ENCODE results near the gene MRPL12.

The MRPL12 gene

GRCh38 chr17:81715107-81715871, 12.1 kb downstream of the MRPL12 start:
- in situ Hi-C loops (cut with HindIII; ENCODE audit: low sequenced_read_pairs), result no loop called here

- in situ Hi-C loops (cut with HindIII; ENCODE audit: low sequenced_read_pairs), result no loop called here
Observed at GRCh38 chr17:81715872-81716673, 12.9 kb downstream of the MRPL12 start.

GRCh38 chr17:81716674-81716996, 13.5 kb downstream of the MRPL12 start:
- in situ Hi-C loops (cut with HindIII; ENCODE audit: low sequenced_read_pairs), result no loop called here

- in situ Hi-C loops (cut with HindIII; ENCODE audit: low sequenced_read_pairs), result no loop called here
Observed at GRCh38 chr17:81717049-81717765, 14.0 kb downstream of the MRPL12 start.

GRCh38 chr17:81717766-81718089, 14.6 kb downstream of the MRPL12 start:
- in situ Hi-C loops (cut with HindIII; ENCODE audit: low sequenced_read_pairs), result no loop called here

GRCh38 chr17:81719410-81720266, 16.5 kb downstream of the MRPL12 start:
- in situ Hi-C loops (cut with HindIII; ENCODE audit: low sequenced_read_pairs), result no loop called here

GRCh38 chr17:81720267-81721071, 17.3 kb downstream of the MRPL12 start:
- in situ Hi-C loops (cut with HindIII; ENCODE audit: low sequenced_read_pairs), result no loop called here

GRCh38 chr17:81722184-81723120, 19.3 kb downstream of the MRPL12 start:
- in situ Hi-C loops (cut with HindIII; ENCODE audit: low sequenced_read_pairs), result no loop called here

- in situ Hi-C loops (cut with HindIII; ENCODE audit: low sequenced_read_pairs), result no loop called here
Observed at GRCh38 chr17:81723651-81724209, 20.6 kb downstream of the MRPL12 start.

GRCh38 chr17:81725439-81725838, 22.3 kb downstream of the MRPL12 start:
- in situ Hi-C loops (cut with HindIII; ENCODE audit: low sequenced_read_pairs), result no loop called here

- in situ Hi-C loops (cut with HindIII; ENCODE audit: low sequenced_read_pairs), result no loop called here
Observed at GRCh38 chr17:81726004-81726403, 22.8 kb downstream of the MRPL12 start.

GRCh38 chr17:81727324-81728031, 24.3 kb downstream of the MRPL12 start:
- in situ Hi-C loops (cut with HindIII; ENCODE audit: low sequenced_read_pairs), result no loop called here

- in situ Hi-C loops (cut with HindIII; ENCODE audit: low sequenced_read_pairs), result no loop called here
Observed at GRCh38 chr17:81733507-81734404, 30.6 kb downstream of the MRPL12 start.

GRCh38 chr17:81734405-81735263, 31.5 kb downstream of the MRPL12 start:
- in situ Hi-C loops (cut with HindIII; ENCODE audit: low sequenced_read_pairs), result no loop called here

GRCh38 chr17:81735264-81736102, 32.3 kb downstream of the MRPL12 start:
- in situ Hi-C loops (cut with HindIII; ENCODE audit: low sequenced_read_pairs), result no loop called here

Data from DLD1 (cell line).